GM18502 (cell line): ENCODE results near the gene NUDT11.
"Not testable (repeated sequence)": the region's sequence is repeated elsewhere in the genome, so short reads cannot be mapped to it uniquely, and the experiment has no call there.

Experiments
- ATAC-seq: cut with Tn5 transposase; IDR thresholded peaks from one replicate; pipeline ENCODE4 v1.9.1; 2021; ENCODE audit warnings: mild to moderate bottlenecking; ENCODE audit not compliant: unreplicated experiment, poor library complexity

The NUDT11 gene

GRCh38 chrX:51496501-51497291 lies at the start of gene NUDT11:
TSS of gene NUDT11 (minus strand) at chrX:51496592. CDS start at chrX:51496444, 148 bp downstream.
- ATAC-seq, result no peak

GRCh38 chrX:51520393-51520792 lies 24.0 kb upstream of the NUDT11 start:
- ATAC-seq, result no peak

GRCh38 chrX:51519131-51519530 lies 22.7 kb upstream of the NUDT11 start:
- ATAC-seq, result not testable (repeated sequence)

- no peak for ATAC-seq
Observed at GRCh38 chrX:51507551-51507950, 11.2 kb upstream of the NUDT11 start.

GRCh38 chrX:51495701-51496488 lies 497 bp downstream of the NUDT11 start:
- not testable (repeated sequence) for ATAC-seq

GRCh38 chrX:51494409-51494808 lies 2.0 kb downstream of the NUDT11 start:
- no peak for ATAC-seq

GRCh38 chrX:51487960-51488267 lies 8.5 kb downstream of the NUDT11 start:
- ATAC-seq, result no peak

GRCh38 chrX:51484616-51485015 lies 11.8 kb downstream of the NUDT11 start:
- no peak for ATAC-seq

- not testable (repeated sequence) for ATAC-seq
Observed at GRCh38 chrX:51482411-51482810, 14.0 kb downstream of the NUDT11 start.

- no peak for ATAC-seq
Observed at GRCh38 chrX:51476930-51477329, 19.5 kb downstream of the NUDT11 start.

- ATAC-seq, result no peak
Observed at GRCh38 chrX:51463322-51463721, 33.1 kb downstream of the NUDT11 start.

GRCh38 chrX:51461053-51462044 lies 35.0 kb downstream of the NUDT11 start:
- ATAC-seq, result no peak

GRCh38 chrX:51459125-51459524 lies 37.3 kb downstream of the NUDT11 start:
- no peak for ATAC-seq

- no peak for ATAC-seq
Observed at GRCh38 chrX:51456814-51457213, 39.6 kb downstream of the NUDT11 start.

- no peak for ATAC-seq
Observed at GRCh38 chrX:51456246-51456645, 40.1 kb downstream of the NUDT11 start.

- no peak for ATAC-seq
Observed at GRCh38 chrX:51440365-51440764, 56.0 kb downstream of the NUDT11 start.
